ENCODE measurements around the gene MARK4.

- TF ChIP-seq CTCF (IDR thresholded peaks at IDR 0.05 in 2 of 3, conservative IDR thresholded peaks at IDR 0.05 in 1 of 3; ENCODE audit: borderline replicate concordance in 1 of 3, insufficient read depth in 1 of 3, low read depth in 2 of 3, low read length in 2 of 3) (no peak), SP1 (IDR thresholded peaks at IDR 0.05; ENCODE audit: low read depth) (no peak), EZH2 (IDR thresholded peaks at IDR 0.05) (no peak), CBX3 (IDR thresholded peaks at IDR 0.05; ENCODE audit: low read depth) (no peak), SIN3A (IDR thresholded peaks at IDR 0.05; ENCODE audit: low read depth) (no peak), POLR2AphosphoS5 (IDR thresholded peaks at IDR 0.05; ENCODE audit: low read depth, low read length) (no peak), REST (IDR thresholded peaks at IDR 0.05; ENCODE audit: low read depth) (no peak), RAD21 (IDR thresholded peaks at IDR 0.05; ENCODE audit: low read depth) (no peak), CEBPB (IDR thresholded peaks at IDR 0.05; ENCODE audit: low read depth) (no peak), POLR2A (IDR thresholded peaks at IDR 0.05; ENCODE audit: borderline replicate concordance, extremely low read depth, insufficient read depth, insufficient read length) (no peak)
These were observed 16.2 kb downstream of the MARK4 start for GRCh38 chr19:45267296-45267695.
